Lower leg skin (tissue), 4 donors: ENCODE results near the gene NUDT22. TPM values are rescaled to one million over a fixed set of nuclear protein-coding genes. Genes with fewer than 3 reads are reported as not detected.

Experiments
- DNase-seq, 2 donors: peaks; one replicate each; pipeline ENCODE4 v3.0.0-alpha.2; 2019; ENCODE audit warnings: low spot score in 2 of 2
- H3K4me3 ChIP-seq: fragments of 200-600 bp; sonication (generic); 2 replicates; pipeline ENCODE4 v1.5.1; 2017; ENCODE audit warnings: mild to moderate bottlenecking, low read depth; ENCODE audit not compliant: poor library complexity, severe bottlenecking
- CTCF ChIP-seq, 3 donors: fragments of 450-650 bp; IDR thresholded peaks; one replicate each; pipeline ENCODE4 v1.5.1; 2016; ENCODE audit warnings: antibody characterized with exemption in 3 of 3, mild to moderate bottlenecking in 3 of 3, moderate library complexity in 2 of 3
- POLR2A ChIP-seq, 2 donors: fragments of 450-650 bp; IDR thresholded peaks; one replicate each; pipeline ENCODE4 v1.6.1; 2016 to 2017; ENCODE audit warnings: antibody characterized with exemption in 2 of 2, mild to moderate bottlenecking in 1 of 2, moderate library complexity in 1 of 2
- WGBS, 2 donors: methylation state at CpG; one replicate each; pipeline ENCODE4 v1.1.5; 2018; 5-methylcytosine and 5-hydroxymethylcytosine counted together
- intact Hi-C: fragments of 100-400 bp; cut with DNase I; formaldehyde crosslinking; loops from one replicate; pipeline ENCODE4 v1.15.0; 2023; ENCODE audit warnings: low total_unique reads
- total RNA-seq, 4 donors: library from RNA; depleted of rRNA; stranded (reverse); fragments of >200 nt; gene quantifications; one replicate each; pipeline ENCODE4 v1.1.0, GENCODE V29; 2016

The NUDT22 gene
- total RNA-seq, 4 donors from 2014 or later = 44.7 to 75.6 (median 68.3) TPM

- intact Hi-C loops = no loop called here
- WGBS, 2 donors = 83 to 85% methylated on average over 8 of the region's 8 CpGs
- no peak overlapping the region for H3K4me3 ChIP-seq
- no peak for DNase-seq
- TF ChIP-seq CTCF (IDR thresholded peaks at IDR 0.05) = no peak
- no peak for TF ChIP-seq POLR2A (IDR thresholded peaks at IDR 0.05)
Measured at GRCh38 chr11:64278576-64279190, 52.6 kb downstream of the NUDT22 start.

Other genes starting within 250 kb of the NUDT22 start
- 10 to 100 TPM; 48.8 to 94.8 (median 81.7) TPM for gene OTUB1, start 239.8 kb upstream of the NUDT22 start, total RNA-seq
- gene FLRT1, start 190.3 kb upstream of the NUDT22 start, total RNA-seq = under 1 TPM in 3 of 4 donors, not detected in 1; 0.08 to 0.62 (median 0.15) TPM
- 10 to 100 TPM; 44.8 to 74.8 (median 55.6) TPM for gene MACROD1, start 60.2 kb upstream of the NUDT22 start, total RNA-seq
- gene STIP1, start 40.1 kb upstream of the NUDT22 start, total RNA-seq = 10 to 100 TPM; 67.5 to 86.0 (median 78.3) TPM
- 10 to 100 TPM in 2 of 4 donors, 1 to 10 TPM in 2; 5.1 to 10.5 (median 8.9) TPM for gene FERMT3, start 19.6 kb upstream of the NUDT22 start, total RNA-seq
- 10 to 100 TPM; 36.9 to 66.6 (median 44.1) TPM for gene TRPT1, start 88 bp upstream of the NUDT22 start, total RNA-seq
- 10 to 100 TPM; 19.2 to 37.6 (median 30.8) TPM for gene DNAJC4, start 4.3 kb downstream of the NUDT22 start, total RNA-seq
- 10 to 100 TPM; 45.9 to 71.2 (median 65.6) TPM for gene VEGFB, start 8.3 kb downstream of the NUDT22 start, total RNA-seq
- 10 to 100 TPM; 47.7 to 70.3 (median 56.4) TPM for gene FKBP2, start 14.8 kb downstream of the NUDT22 start, total RNA-seq
- gene PPP1R14B, start 20.7 kb downstream of the NUDT22 start, total RNA-seq = 100 to 1,000 TPM; 178 to 230 (median 203) TPM
- gene PLCB3, start 25.3 kb downstream of the NUDT22 start, total RNA-seq = 10 to 100 TPM; 30.5 to 38.4 (median 37.4) TPM
- 10 to 100 TPM; 65.9 to 99.7 (median 89.4) TPM for gene BAD, start 58.4 kb downstream of the NUDT22 start, total RNA-seq
- 10 to 100 TPM; 12.2 to 31.6 (median 30.4) TPM for gene GPR137, start 59.6 kb downstream of the NUDT22 start, total RNA-seq
- not detected for gene KCNK4, start 65.0 kb downstream of the NUDT22 start, total RNA-seq
- gene CATSPERZ, start 74.1 kb downstream of the NUDT22 start, total RNA-seq = not detected
- gene ESRRA, start 79.2 kb downstream of the NUDT22 start, total RNA-seq = 100 to 1,000 TPM in 2 of 4 donors, 10 to 100 TPM in 2; 49.2 to 108 (median 79.3) TPM
- 100 to 1,000 TPM; 199 to 356 (median 255) TPM for gene TRMT112, start 91.3 kb downstream of the NUDT22 start, total RNA-seq
- 100 to 1,000 TPM; 170 to 284 (median 215) TPM for gene PRDX5, start 91.8 kb downstream of the NUDT22 start, total RNA-seq
- gene CCDC88B, start 113.9 kb downstream of the NUDT22 start, total RNA-seq = 1 to 10 TPM; 2.6 to 9.5 (median 4.8) TPM
- 10 to 100 TPM; 39.4 to 77.4 (median 49.2) TPM for gene RPS6KA4, start 132.9 kb downstream of the NUDT22 start, total RNA-seq